ENCODE data around the gene ARID5B.
"Not testable (repeated sequence)": the region's sequence is repeated elsewhere in the genome, so short reads cannot be mapped to it uniquely, and the experiment has no call there.

ARID5B gene

DNA sequence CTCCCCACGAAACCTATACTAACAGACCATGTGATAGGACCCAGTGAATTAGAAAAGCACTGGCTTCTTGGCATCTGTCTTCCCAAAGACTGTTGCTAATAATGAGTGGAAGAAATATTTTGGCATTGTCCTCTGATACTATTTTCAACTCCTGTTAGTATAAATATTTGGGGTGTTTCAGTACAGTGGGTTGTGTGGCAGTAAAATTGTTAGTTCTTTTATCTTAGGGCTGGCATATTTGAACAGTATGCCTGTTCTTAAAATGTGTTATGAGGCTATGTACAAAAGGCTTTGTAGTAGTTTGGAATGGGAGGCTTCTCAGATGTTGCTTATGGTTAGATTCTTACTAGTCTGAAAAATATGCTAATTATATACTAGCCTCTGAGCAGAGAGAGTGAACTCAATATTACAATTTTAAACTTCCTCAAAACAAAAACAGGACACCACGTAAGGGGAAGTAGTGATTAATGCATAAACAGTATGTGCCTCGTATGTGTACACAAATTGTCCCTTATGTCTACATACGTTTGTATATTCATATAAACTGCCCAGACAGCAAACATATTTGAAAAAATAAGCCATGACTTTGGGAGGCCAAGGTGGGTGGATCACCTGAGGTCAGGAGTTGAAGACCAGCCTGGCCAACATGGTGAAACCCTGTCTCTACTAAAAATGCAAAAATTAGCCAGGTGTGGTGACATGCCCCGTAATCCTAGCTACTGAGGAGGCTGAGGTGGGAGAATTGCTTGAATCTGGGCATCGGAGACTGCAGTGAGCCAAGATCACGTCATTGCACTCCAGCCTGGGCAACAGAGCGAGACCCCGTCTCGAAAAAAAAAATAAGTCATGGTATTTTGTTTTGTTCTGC lies 115.4 kb downstream of the ARID5B start:
- DNase-seq (ENCODE audit: low spot score): no peak

DNA sequence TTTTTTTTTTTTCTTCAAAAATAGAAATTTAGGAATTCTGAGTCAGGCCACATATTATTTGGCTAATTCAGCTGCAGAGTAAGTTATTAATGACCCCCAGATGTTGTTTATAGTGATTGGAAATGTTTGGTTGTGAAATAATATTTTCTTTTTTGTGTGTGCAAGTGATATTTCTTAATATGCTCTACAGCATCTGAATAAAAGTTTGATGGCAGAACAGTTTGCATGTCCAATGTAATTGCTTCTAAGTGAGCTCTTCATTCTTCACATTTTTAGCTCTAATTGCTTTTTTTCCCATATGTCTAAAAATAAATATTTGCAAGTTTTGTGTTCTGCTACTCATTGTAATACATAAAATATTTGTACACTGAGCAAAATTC lies 116.0 kb downstream of the ARID5B start:
- no peak for DNase-seq (ENCODE audit: low spot score)

DNA sequence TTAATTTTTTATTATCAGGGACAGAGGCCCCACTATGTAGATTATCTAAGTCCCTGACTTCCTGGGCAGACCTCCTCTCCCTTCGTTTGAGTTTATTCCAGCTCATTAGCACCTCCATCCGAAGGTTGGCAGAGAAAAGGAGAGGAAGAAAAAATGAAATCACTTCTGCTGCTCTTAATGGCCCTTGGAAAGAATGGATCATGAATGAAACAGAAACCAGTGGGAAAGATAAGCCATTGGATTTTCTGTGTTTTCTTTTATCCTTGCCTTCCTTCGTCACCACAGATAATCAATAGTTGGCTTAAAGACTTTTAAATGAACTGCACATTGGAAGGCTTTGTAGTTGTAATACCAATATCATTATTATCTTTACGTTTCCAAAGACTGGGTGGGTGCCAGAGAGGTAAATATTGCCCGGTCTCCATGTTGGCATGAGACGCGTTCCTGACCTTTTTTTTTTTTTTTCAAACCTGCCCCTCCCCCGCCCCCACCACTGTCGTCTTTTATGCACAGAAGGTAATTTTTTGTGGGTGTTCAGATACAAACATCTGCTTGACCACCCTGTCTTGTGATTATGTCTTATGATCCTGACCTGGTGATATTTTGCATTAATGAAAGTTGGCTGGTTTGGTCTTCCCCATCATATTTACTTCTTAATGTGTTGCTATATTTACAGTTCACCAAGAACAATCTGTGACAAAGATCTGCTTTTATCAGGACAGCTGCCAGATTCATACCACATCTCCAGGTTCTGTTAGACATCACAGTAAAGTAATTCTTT lies 116.8 kb downstream of the ARID5B start:
- no peak for DNase-seq (ENCODE audit: low spot score)

DNA sequence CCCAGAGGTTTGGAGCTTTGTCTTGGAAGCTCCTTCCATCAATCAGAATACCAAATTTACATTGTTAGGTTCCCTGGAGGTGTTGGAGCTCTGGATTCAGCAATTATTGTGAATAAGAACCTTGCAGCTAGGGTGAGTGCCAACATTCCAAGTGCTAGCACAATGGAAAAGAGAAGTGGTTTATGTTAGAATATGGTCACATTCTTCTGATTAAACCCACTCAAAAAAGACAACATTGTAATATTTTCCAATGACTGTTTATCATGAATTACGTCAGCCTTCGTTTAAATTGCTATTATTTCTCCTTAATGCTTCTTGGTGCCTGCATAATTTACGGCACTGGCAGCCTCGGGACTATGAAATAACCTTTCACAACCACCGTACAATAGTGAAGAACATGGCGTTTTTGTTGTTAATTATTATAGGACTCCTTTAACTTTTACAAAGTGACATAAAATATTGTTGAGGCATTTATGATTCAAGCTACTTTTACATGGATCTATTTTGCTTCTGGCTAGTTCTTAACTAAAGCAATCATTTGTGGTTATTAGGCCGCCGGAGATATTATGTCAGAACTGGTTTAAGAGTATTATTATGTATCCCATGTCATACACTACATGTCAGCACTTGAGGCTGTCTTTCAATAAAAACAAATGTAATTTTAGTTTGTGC lies 117.7 kb downstream of the ARID5B start:
- no peak for DNase-seq (ENCODE audit: low spot score)

- no peak for DNase-seq (ENCODE audit: low spot score)
Observed at GRCh38 chr10:62019685-62020359, 118.3 kb downstream of the ARID5B start.

GRCh38 chr10:62021128-62021665 lies 119.7 kb downstream of the ARID5B start:
- no peak for DNase-seq (ENCODE audit: low spot score)

GRCh38 chr10:62021978-62022802 lies 120.7 kb downstream of the ARID5B start:
- no peak for DNase-seq (ENCODE audit: low spot score)

DNA sequence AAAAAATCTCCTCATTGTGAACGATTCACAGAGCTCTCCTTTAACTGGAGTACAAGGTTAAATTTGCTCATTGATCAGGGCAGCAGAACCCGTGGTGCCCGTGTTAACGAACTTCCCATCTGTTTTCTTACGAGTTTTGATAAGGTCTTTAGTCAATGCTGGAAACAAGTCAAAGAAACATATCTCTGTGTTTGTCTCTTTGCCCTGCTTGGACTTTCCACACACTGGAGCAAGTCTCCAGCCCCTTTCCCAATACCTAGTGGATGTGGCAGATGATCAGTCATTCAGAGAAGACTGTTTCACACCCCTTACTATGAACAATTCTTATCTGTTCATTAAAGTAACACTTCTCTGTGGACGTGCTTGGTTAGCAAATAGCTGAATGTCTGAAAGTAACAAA lies 121.3 kb downstream of the ARID5B start:
- no peak for DNase-seq (ENCODE audit: low spot score)

GRCh38 chr10:62023329-62023728 lies 121.8 kb downstream of the ARID5B start:
- no peak for DNase-seq (ENCODE audit: low spot score)

DNA sequence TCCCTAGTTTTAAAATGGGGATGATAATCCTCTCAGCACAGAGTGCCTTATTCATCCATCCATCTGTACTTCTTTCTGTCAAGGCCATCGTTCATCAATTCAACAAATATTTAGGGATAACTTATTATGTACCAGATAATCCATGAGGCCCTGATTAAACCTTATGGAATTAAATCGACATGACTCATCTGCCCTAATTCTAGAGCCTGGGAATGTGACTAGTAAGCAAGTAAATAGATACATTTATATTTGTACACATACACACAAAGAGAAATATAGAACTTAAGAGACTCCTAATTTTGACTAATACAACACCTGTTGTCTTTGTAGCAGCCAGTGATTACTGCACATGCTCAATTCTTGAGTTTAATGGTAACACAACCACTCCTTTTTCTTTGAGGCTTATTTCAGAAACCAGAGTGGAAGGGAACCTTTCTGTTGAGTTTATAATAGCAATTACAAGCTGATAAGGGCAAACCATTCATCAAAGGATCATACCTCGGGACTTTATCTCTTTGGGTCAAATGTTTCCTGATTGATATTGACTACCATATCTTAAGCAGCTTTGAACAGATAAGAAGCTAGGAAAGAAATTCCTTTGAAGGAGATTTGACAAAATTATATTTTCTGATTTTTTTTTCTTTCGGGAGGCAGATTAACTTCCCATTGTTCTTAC lies 122.7 kb downstream of the ARID5B start:
- DNase-seq (ENCODE audit: low spot score): no peak

DNA sequence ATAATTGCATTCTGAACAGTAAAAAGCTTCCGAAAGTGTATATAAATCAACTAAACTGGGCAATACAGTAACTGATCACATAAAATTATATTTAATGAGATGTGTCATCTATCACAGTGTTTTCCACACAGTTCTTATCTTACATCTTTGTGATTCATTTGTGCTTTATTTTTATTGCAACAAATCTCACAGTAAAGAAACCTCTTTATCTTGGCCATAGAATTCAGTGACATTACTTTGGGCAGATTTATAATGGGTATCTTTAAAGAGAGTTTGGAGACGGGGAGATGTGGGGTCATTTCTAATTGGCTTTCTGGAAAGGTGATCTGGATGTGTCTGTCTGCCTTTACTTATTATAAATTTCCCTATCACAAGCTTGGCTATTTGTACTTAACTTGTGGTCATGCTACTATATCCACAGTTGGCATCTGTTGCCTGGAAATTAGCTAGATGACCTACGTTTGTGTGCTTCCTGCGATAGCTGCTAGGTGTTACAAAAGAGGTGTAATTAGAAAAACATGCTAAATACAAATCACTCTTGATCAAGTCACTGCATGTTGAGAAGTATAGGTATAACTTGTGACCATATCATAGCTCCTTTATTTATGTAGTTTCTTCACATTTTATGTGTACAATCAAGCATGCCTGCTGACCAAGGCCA lies 123.8 kb downstream of the ARID5B start:
- no peak for DNase-seq (ENCODE audit: low spot score)

GRCh38 chr10:62025901-62026879 lies 124.7 kb downstream of the ARID5B start:
- DNase-seq (ENCODE audit: low spot score): peak; percentile 78

GRCh38 chr10:62027841-62028501 lies 126.5 kb downstream of the ARID5B start:
- DNase-seq (ENCODE audit: low spot score): no peak

DNA sequence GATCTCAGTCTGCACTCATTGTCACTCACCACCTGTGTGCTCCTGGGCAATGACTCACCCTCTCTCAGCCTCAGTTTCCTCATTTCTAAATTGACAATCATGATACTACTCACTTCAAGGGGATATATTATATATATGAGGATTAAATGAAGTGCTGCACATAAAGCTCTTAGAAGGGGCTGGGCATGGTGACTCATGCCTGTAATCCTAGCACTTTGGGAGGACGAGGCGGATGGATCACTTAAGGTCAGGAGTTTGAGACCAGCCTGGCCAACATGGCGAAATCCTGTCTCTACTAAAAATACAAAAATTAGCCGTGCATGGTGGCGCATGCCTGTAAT lies 127.0 kb downstream of the ARID5B start:
- DNase-seq (ENCODE audit: low spot score): not testable (repeated sequence)

DNA sequence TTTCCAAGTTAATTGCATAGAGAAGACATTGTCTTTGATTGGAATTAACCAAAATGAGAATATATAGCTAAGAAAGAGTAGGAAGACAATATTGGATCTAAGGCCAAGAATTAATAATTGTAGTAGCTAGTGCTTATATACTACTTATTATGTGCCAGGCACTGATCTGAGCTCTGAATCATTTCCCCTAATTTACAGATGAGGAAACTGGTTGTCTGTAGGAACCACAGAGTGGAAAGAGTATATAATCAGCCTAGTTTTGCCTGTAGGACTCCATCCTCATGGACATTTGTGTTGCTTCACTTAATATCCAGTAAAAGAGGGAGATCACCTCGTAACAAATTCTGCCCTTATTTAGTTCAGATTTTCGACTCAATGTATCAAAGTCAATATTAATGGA lies 127.9 kb downstream of the ARID5B start:
- no peak for DNase-seq (ENCODE audit: low spot score)

GRCh38 chr10:62031507-62031906 lies 130.0 kb downstream of the ARID5B start:
- DNase-seq (ENCODE audit: low spot score): no peak

- no peak for DNase-seq (ENCODE audit: low spot score)
Observed at GRCh38 chr10:62033125-62033524, 131.6 kb downstream of the ARID5B start.

- no peak for DNase-seq (ENCODE audit: low spot score)
Observed at GRCh38 chr10:62034096-62034640, 132.7 kb downstream of the ARID5B start.

Measured in kidney tubule cell (primary cell).